ENCODE results near the gene TMEM259.

- TF ChIP-seq CHD7 (IDR thresholded peaks at IDR 0.05; ENCODE audit: insufficient replicate concordance, low read length) (no peak), HDAC2 (IDR thresholded peaks at IDR 0.05; ENCODE audit: borderline replicate concordance in 1 of 2, low read depth in 2 of 2, low read length in 2 of 2) (no peak), POLR2A (IDR thresholded peaks at IDR 0.05; ENCODE audit: control extremely low read depth in 1 of 2, low read depth in 2 of 2, low read length in 2 of 2) (no peak), CTCF (IDR thresholded peaks at IDR 0.05; ENCODE audit: control extremely low read depth in 1 of 3, insufficient read depth in 1 of 3, low read depth in 1 of 3, low read length in 3 of 3) (no peak), TAF1 (IDR thresholded peaks at IDR 0.05; ENCODE audit: low read depth, low read length) (no peak), ATF2 (IDR thresholded peaks at IDR 0.05; ENCODE audit: low read length) (no peak), EP300 (IDR thresholded peaks at IDR 0.05; ENCODE audit: borderline replicate concordance in 1 of 2, low read depth in 2 of 2, low read length in 2 of 2) (no peak)
These were observed 45.4 kb upstream of the TMEM259 start for GRCh38 chr19:1066251-1066747.

Measured in H1 (cell line).